Measurements from ENCODE around the gene VOPP1. TPM values are rescaled to one million over a fixed set of nuclear protein-coding genes. Genes with fewer than 3 reads are reported as not detected.
A peak's percentile ranks its signal among the peaks of the same experiment; 100 is the strongest.

Gene VOPP1
- total RNA-seq, 4 donors from 2014 or later: 63.9 to 79.2 (median 72.4) TPM

- Histone ChIP-seq H3K36me3 (peaks cover 0 to 21% (median 0%) of the 10 kb centered on the region in 3 donors), H3K4me3 (no peak overlapping the region)
- TF ChIP-seq, protein P1, sequence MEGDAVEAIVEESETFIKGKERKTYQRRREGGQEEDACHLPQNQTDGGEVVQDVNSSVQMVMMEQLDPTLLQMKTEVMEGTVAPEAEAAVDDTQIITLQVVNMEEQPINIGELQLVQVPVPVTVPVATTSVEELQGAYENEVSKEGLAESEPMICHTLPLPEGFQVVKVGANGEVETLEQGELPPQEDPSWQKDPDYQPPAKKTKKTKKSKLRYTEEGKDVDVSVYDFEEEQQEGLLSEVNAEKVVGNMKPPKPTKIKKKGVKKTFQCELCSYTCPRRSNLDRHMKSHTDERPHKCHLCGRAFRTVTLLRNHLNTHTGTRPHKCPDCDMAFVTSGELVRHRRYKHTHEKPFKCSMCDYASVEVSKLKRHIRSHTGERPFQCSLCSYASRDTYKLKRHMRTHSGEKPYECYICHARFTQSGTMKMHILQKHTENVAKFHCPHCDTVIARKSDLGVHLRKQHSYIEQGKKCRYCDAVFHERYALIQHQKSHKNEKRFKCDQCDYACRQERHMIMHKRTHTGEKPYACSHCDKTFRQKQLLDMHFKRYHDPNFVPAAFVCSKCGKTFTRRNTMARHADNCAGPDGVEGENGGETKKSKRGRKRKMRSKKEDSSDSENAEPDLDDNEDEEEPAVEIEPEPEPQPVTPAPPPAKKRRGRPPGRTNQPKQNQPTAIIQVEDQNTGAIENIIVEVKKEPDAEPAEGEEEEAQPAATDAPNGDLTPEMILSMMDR (IDR thresholded peaks at IDR 0.05): no peak
- no peak for TF ChIP-seq POLR2A (IDR thresholded peaks at IDR 0.05)
Observed at GRCh38 chr7:55501611-55502010, 70.7 kb downstream of the VOPP1 start.

GRCh38 chr7:55500117-55500756 lies 72.1 kb downstream of the VOPP1 start:
- Histone ChIP-seq H3K4me3 (no peak overlapping the region), H3K27me3 (no peaks in the 10 kb centered on the region), H3K27ac (no peak overlapping the region), H3K9me3 (no peaks in the 10 kb centered on the region), H3K36me3 (peaks cover 0 to 34% (median 0%) of the 10 kb centered on the region in 3 donors), H3K4me1 (no peaks in the 10 kb centered on the region)
- TF ChIP-seq, protein P1 (IDR thresholded peaks at IDR 0.05): no peak
- TF ChIP-seq POLR2A (IDR thresholded peaks at IDR 0.05): no peak
- DNase-seq: peak in 1 of 3 donors; percentile 22

More at GRCh38 chr7:55501611-55502010, 70.7 kb downstream of the VOPP1 start:
- Histone ChIP-seq H3K27ac (no peak overlapping the region), H3K4me1 (no peaks in the 10 kb centered on the region), H3K9me3 (no peaks in the 10 kb centered on the region), H3K27me3 (no peaks in the 10 kb centered on the region)
- DNase-seq: peak in 1 of 3 donors; percentile 29

DNA sequence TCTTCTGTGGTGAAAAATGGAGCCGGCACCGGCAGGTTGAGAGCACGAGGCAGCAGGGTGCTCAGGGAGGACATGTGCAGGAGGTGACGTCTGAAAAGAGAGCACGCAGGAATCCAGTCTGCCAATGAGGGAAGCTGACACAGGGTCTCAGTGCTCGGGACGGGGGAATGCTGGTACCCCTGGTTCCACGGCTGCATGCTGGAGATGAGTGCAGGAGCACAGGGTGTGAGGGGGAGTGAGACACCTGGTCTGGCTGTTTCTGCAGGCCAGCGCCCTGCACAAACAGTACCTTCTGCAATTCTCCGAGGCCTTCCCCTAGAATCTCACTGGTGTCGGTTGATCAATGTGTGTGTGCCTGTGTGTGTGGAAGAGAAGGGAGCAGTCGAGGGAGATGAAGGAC lies 72.7 kb downstream of the VOPP1 start:
- TF ChIP-seq POLR2A (IDR thresholded peaks at IDR 0.05): no peak
- TF ChIP-seq, protein P1 (IDR thresholded peaks at IDR 0.05): no peak
- Histone ChIP-seq H3K4me1 (no peaks in the 10 kb centered on the region), H3K9me3 (no peaks in the 10 kb centered on the region), H3K27me3 (no peaks in the 10 kb centered on the region), H3K27ac (no peak overlapping the region), H3K4me3 (no peak overlapping the region), H3K36me3 (peaks cover 0 to 34% (median 0%) of the 10 kb centered on the region in 3 donors)
- peak in 1 of 3 donors; percentile 34 for DNase-seq

DNA sequence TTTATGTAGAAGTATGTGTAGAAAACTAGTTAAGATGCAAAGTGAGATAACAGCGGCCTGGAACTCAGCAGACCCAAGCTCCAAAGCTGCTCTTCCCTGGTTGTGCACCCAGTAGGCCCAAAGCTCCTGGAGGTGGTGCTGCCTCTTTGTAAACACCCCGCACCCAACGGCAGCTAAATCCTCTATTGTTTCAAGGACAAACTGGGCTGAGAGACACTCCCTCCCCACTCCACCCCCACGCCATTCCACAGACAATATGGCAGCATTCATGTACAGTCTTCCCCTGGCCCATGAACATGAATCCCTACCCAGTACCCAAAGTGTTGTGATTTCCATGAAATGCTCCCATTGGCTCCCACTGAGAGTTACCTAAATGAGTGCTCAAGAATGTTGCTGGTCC lies 73.5 kb downstream of the VOPP1 start:
- H3K4me1 ChIP-seq: no peaks in the 10 kb centered on the region
- H3K27ac ChIP-seq: no peak overlapping the region
- TF ChIP-seq, protein P1 (IDR thresholded peaks at IDR 0.05): no peak
- TF ChIP-seq POLR2A (IDR thresholded peaks at IDR 0.05): no peak
- no peaks in the 10 kb centered on the region for H3K27me3 ChIP-seq
- H3K9me3 ChIP-seq: no peaks in the 10 kb centered on the region
- H3K4me3 ChIP-seq: no peak overlapping the region
- DNase-seq: no peak
- peaks cover 0 to 34% (median 0%) of the 10 kb centered on the region in 3 donors for H3K36me3 ChIP-seq

GRCh38 chr7:55498142-55498541 lies 74.2 kb downstream of the VOPP1 start:
- H3K36me3 ChIP-seq: peaks cover 0 to 38% (median 0%) of the 10 kb centered on the region in 3 donors
- DNase-seq: peak in 1 of 3 donors; percentile 44
- no peaks in the 10 kb centered on the region for H3K4me1 ChIP-seq
- H3K9me3 ChIP-seq: no peaks in the 10 kb centered on the region
- no peak overlapping the region for H3K4me3 ChIP-seq
- H3K27ac ChIP-seq: no peak overlapping the region
- no peaks in the 10 kb centered on the region for H3K27me3 ChIP-seq
- no peak for TF ChIP-seq POLR2A (IDR thresholded peaks at IDR 0.05)
- TF ChIP-seq, protein P1 (IDR thresholded peaks at IDR 0.05): no peak
